H1 (cell line): ENCODE results near the gene HOXB7. TPM values are rescaled to one million over a fixed set of nuclear protein-coding genes. Genes with fewer than 3 reads are reported as not detected.

ENCODE experiments used
- CTCF ChIA-PET: fragments of 300-600 bp; sonication (Branson Sonifier 250); formaldehyde crosslinking; loops from one replicate; lab custom pipeline; 2021; ENCODE audit not compliant: partially characterized antibody; lab: Charles Lee
- POLR2A ChIA-PET: fragments of 300-600 bp; sonication (Branson Sonifier 250); formaldehyde crosslinking; loops from one replicate; lab custom pipeline; 2021; ENCODE audit warnings: inconsistent platforms; ENCODE audit not compliant: partially characterized antibody; lab: Charles Lee
- DNase-seq, 2 experiments: peaks; one replicate each; pipeline versions ENCODE4 v3.0.0 to v3.0.0-alpha.2; 2010 to 2022; ENCODE audit warnings: low spot score in 2 of 2, low read depth in 1 of 2, mixed read lengths in 1 of 2
- FAIRE-seq: peaks from 2 replicates; lab custom pipeline; 2011; peaks lifted over from hg19 to GRCh38; lab: Jason Lieb, UNC
- H2AFZ ChIP-seq: 2 replicates; pipeline ENCODE4 v1.8.1; 2012; ENCODE audit warnings: low read length, inconsistent platforms
- H2AK5ac ChIP-seq: 2 replicates; pipeline ENCODE4 v1.6.1; 2013; ENCODE audit warnings: low read depth, low read length
- H2BK120ac ChIP-seq: replicated peaks from 2 replicates; pipeline ENCODE3; 2013; ENCODE audit warnings: low read depth, low read length, inconsistent platforms
- H2BK12ac ChIP-seq: 2 replicates; pipeline ENCODE4 v1.6.1; 2013; ENCODE audit warnings: low read depth, low read length
- H2BK15ac ChIP-seq: 2 replicates; pipeline ENCODE4 v1.6.1; 2013; ENCODE audit warnings: low read length
- H2BK20ac ChIP-seq: 2 replicates; pipeline ENCODE4 v1.6.1; 2013; ENCODE audit warnings: low read length
- H2BK5ac ChIP-seq: 2 replicates; pipeline ENCODE4 v1.6.1; 2013; ENCODE audit warnings: low read depth, low read length
- H3K14ac ChIP-seq: 2 replicates; pipeline ENCODE4 v1.6.1; 2013; ENCODE audit warnings: inconsistent platforms; ENCODE audit not compliant: insufficient read length
- H3K18ac ChIP-seq: 2 replicates; pipeline ENCODE4 v1.6.1; 2013; ENCODE audit warnings: low read length; ENCODE audit errors: extremely low read depth
- H3K23ac ChIP-seq: 2 replicates; pipeline ENCODE4 v1.6.1; 2013; ENCODE audit warnings: inconsistent platforms; ENCODE audit not compliant: insufficient read length
- H3K23me2 ChIP-seq: 2 replicates; pipeline ENCODE4 v1.6.1; 2013; ENCODE audit warnings: low read depth, low read length
- H3K27ac ChIP-seq: 2 replicates; pipeline ENCODE4 v1.6.1; 2011; ENCODE audit warnings: low read depth, low read length, inconsistent platforms
- H3K27me3 ChIP-seq, 4 experiments: replicated peaks in 1 of 4; 1 replicate in 1 of 4; 2 replicates in 3 of 4; pipeline versions ENCODE4 v1.6.1 to v1.8.1; 2011 to 2013; ENCODE audit warnings: low read length in 3 of 4, mild to moderate bottlenecking in 3 of 4, inconsistent platforms in 2 of 4, mixed read lengths in 2 of 4, moderate library complexity in 1 of 4; ENCODE audit not compliant: control insufficient read depth in 3 of 4, insufficient read depth in 3 of 4; ENCODE audit errors: extremely low read depth in 1 of 4
- H3K36me3 ChIP-seq, 4 experiments: 2 replicates each; pipeline versions ENCODE4 v1.6.1 to v1.8.1; 2011 to 2013; ENCODE audit warnings: mild to moderate bottlenecking in 4 of 4, low read length in 3 of 4, moderate library complexity in 2 of 4, control low read depth in 1 of 4, inconsistent platforms in 1 of 4; ENCODE audit not compliant: insufficient read depth in 4 of 4, control insufficient read depth in 2 of 4
- H3K4ac ChIP-seq: replicated peaks from 2 replicates; pipeline ENCODE3; 2013; ENCODE audit warnings: low read length, low read depth, mixed read lengths, inconsistent platforms; ENCODE audit not compliant: insufficient read length
- H3K4me1 ChIP-seq, 4 experiments: replicated peaks in 1 of 4; 1 replicate in 1 of 4; 2 replicates in 3 of 4; pipeline versions ENCODE4 v1.6.1 to v1.8.1; 2011 to 2013; ENCODE audit warnings: low read length in 3 of 4, inconsistent platforms in 2 of 4, mixed read lengths in 1 of 4; ENCODE audit not compliant: insufficient read depth in 4 of 4, control insufficient read depth in 3 of 4
- H3K4me2 ChIP-seq, 2 experiments: 2 replicates each; pipeline versions ENCODE4 v1.6.1 to v1.8.1; 2011 to 2013; ENCODE audit warnings: low read depth in 2 of 2, low read length in 2 of 2, control low read depth in 1 of 2, inconsistent platforms in 1 of 2, mild to moderate bottlenecking in 1 of 2; ENCODE audit not compliant: insufficient read depth in 1 of 2
- H3K4me3 ChIP-seq, 4 experiments: fragments of 200-600, 300-600 bp in 1 of 4; sonication (generic), shearing (Covaris generic), sonication (Bioruptor Twin) in 1 of 4; 2 replicates each; pipeline versions ENCODE4 v1.5.1 to v1.8.1; 2011 to 2016; ENCODE audit warnings: low read length in 4 of 4, low read depth in 3 of 4, control low read depth in 2 of 4, inconsistent platforms in 2 of 4, mild to moderate bottlenecking in 2 of 4, mixed read lengths in 1 of 4, moderate library complexity in 1 of 4; ENCODE audit not compliant: insufficient read depth in 2 of 4; ENCODE audit errors: extremely low read depth in 1 of 4
- H3K56ac ChIP-seq: replicated peaks from 2 replicates; pipeline ENCODE3; 2013; ENCODE audit warnings: low read depth, mild to moderate bottlenecking, mixed read lengths, low read length, inconsistent platforms; ENCODE audit not compliant: insufficient read length
- H3K79me1 ChIP-seq: 2 replicates; pipeline ENCODE4 v1.6.1; 2013; ENCODE audit warnings: low read depth, low read length, control low read depth
- H3K79me2 ChIP-seq, 2 experiments: 2 replicates each; pipeline versions ENCODE4 v1.6.1 to v1.8.1; 2012 to 2013; ENCODE audit warnings: low read length in 2 of 2, mild to moderate bottlenecking in 2 of 2, inconsistent platforms in 1 of 2; ENCODE audit not compliant: insufficient read depth in 2 of 2, control insufficient read depth in 1 of 2
- H3K9ac ChIP-seq, 4 experiments: replicated peaks in 1 of 4; 1 replicate in 1 of 4; 2 replicates in 3 of 4; pipeline versions ENCODE4 v1.6.1 to v1.8.1; 2011 to 2013; ENCODE audit warnings: low read depth in 3 of 4, low read length in 3 of 4, control low read depth in 2 of 4, mild to moderate bottlenecking in 2 of 4, moderate library complexity in 2 of 4, inconsistent platforms in 1 of 4; ENCODE audit errors: extremely low read depth in 1 of 4
- H3K9me3 ChIP-seq, 2 experiments: 2 replicates each; pipeline versions ENCODE4 v1.6.1 to v1.8.1; 2012 to 2013; ENCODE audit warnings: mild to moderate bottlenecking in 2 of 2, moderate library complexity in 2 of 2, control low read depth in 1 of 2, inconsistent platforms in 1 of 2, low read depth in 1 of 2, low read length in 1 of 2, mixed read lengths in 1 of 2; ENCODE audit not compliant: insufficient read depth in 2 of 2
- H4K20me1 ChIP-seq, 2 experiments: replicated peaks in 1 of 2; 2 replicates each; pipeline versions ENCODE3 to v1.8.1; 2011 to 2013; ENCODE audit warnings: inconsistent platforms in 2 of 2, low read length in 2 of 2, mild to moderate bottlenecking in 1 of 2; ENCODE audit not compliant: insufficient read depth in 2 of 2, control insufficient read depth in 1 of 2
- H4K5ac ChIP-seq: 2 replicates; pipeline ENCODE4 v1.6.1; 2013; ENCODE audit warnings: low read length, low read depth, mixed read lengths, inconsistent platforms; ENCODE audit not compliant: insufficient read length
- H4K8ac ChIP-seq: 2 replicates; pipeline ENCODE4 v1.8.0; 2013; ENCODE audit warnings: mild to moderate bottlenecking, moderate library complexity, low read length, inconsistent platforms; ENCODE audit not compliant: insufficient read depth; ENCODE audit errors: extremely low read depth
- H4K91ac ChIP-seq: replicated peaks from 2 replicates; pipeline ENCODE3; 2013; ENCODE audit warnings: low read length, mixed read lengths, inconsistent platforms; ENCODE audit not compliant: insufficient read length
- CREB1 ChIP-seq: IDR thresholded peaks from 2 replicates; pipeline ENCODE4 v1.6.1; 2012; ENCODE audit warnings: inconsistent platforms
- EZH2 ChIP-seq: fragments of 200-600 bp; sonication (generic); IDR thresholded peaks from 2 replicates; pipeline ENCODE4 v1.7.1; 2012; ENCODE audit warnings: low read depth, mild to moderate bottlenecking, moderate library complexity, low read length, inconsistent platforms; ENCODE audit not compliant: severe bottlenecking
- RNF2 ChIP-seq: fragments of 200-900, 300-1000 bp; sonication (generic); IDR thresholded peaks from 2 replicates; pipeline ENCODE4 v1.7.1; 2016; ENCODE audit warnings: borderline replicate concordance, low read depth, mild to moderate bottlenecking, antibody characterized with exemption, low read length; ENCODE audit not compliant: poor library complexity, severe bottlenecking; ENCODE audit errors: missing control alignments
- SUZ12 ChIP-seq: fragments of 200-600 bp; sonication (generic); IDR thresholded peaks from 2 replicates; pipeline ENCODE4 v1.6.1; 2012; ENCODE audit warnings: mild to moderate bottlenecking, inconsistent platforms, low read length, moderate library complexity, mixed read lengths
- WGBS, 2 experiments: shearing (Covaris generic) in 1 of 2; methylation state at CpG; one replicate each; pipeline versions ENCODE4 v1.1.6 to v1.1.7; 2013 to 2015; ENCODE audit warnings: low lambda C conversion rate in 2 of 2, mixed read lengths in 2 of 2, inconsistent platforms in 1 of 2, low coverage in 1 of 2, missing lambda C conversion rate in 1 of 2; ENCODE audit not compliant: insufficient replicate concordance in 2 of 2, insufficient coverage in 1 of 2, insufficient read length in 1 of 2; ENCODE audit errors: extremely low coverage in 1 of 2, missing lambda C conversion rate in 1 of 2; 5-methylcytosine and 5-hydroxymethylcytosine counted together
- polyA plus RNA-seq, 7 experiments: library from polyadenylated mRNA; depleted of rRNA in 3 of 7; stranded (reverse) in 5 of 7; unstranded in 2 of 7; fragments of >200 nt in 5 of 7; fragments of 200-250 nt in 2 of 7; gene quantifications; 1 replicate in 5 of 7; 2 replicates in 1 of 7; 4 replicates in 1 of 7; pipeline versions ENCODE4 v1.2.1 to v1.2.3, GENCODE V29; 2011 to 2013; ENCODE audit warnings: missing spikeins in 2 of 7, mixed read lengths in 2 of 7
- total RNA-seq: library from RNA; stranded (reverse); fragmentation: NEBNext Ultra II Directional; extraction: Animal tissue kit (Norgen Biotek cat#: 25700); gene quantifications from 2 replicates; pipeline ENCODE4 v1.2.1, GENCODE V29; 2021

HOXB7 gene
- total and polyA plus RNA-seq, 2 of the 8 experiments (the other 6 are each of a cell fraction or from before 2014, with no cell fraction given) = not detected

- POLR2A ChIA-PET = interaction anchor here (1.3 kb wide), 1 partner anchor 259 kb away, joined by 3 read pairs; no protein-coding TSS in a partner anchor
- Histone ChIP-seq H3K79me2 (no peaks in the 10 kb centered on the region), H3K36me3 (peaks cover 0 to 3% (median 0%) of the 10 kb centered on the region in 4 experiments; a peak in 1 of 8 replicates), H3K27ac (no peak overlapping the region), H3K23me2 (no peaks in the 10 kb centered on the region; the same call in 1 of the 2 replicates), H3K4me2 (no peak overlapping the region), H3K14ac (no peak overlapping the region), H4K20me1 (peaks cover 32 to 37% of the 10 kb centered on the region in 2 experiments), H3K18ac (no peak overlapping the region), H2BK20ac (no peak overlapping the region), H4K8ac (no peak overlapping the region), H4K5ac (no peak overlapping the region), H3K56ac (no peak overlapping the region), H3K4ac (no peak overlapping the region), H3K27me3 (peaks cover 95 to 100% (median 99%) of the 10 kb centered on the region in 4 experiments), H3K9me3 (no peaks in the 10 kb centered on the region; a peak in 1 of 4 replicates), H2BK15ac (no peak overlapping the region), H3K4me1 (peaks cover 0 to 11% (median 3%) of the 10 kb centered on the region in 4 experiments; a peak in 5 of 7 replicates), H2BK120ac (no peak overlapping the region), H4K91ac (no peak overlapping the region), H2BK5ac (no peak overlapping the region), H2AK5ac (no peak overlapping the region), H2BK12ac (no peak overlapping the region), H2AFZ (no peak overlapping the region), H3K23ac (no peak overlapping the region), H3K9ac (no peak overlapping the region), H3K4me3 (no peak overlapping the region), H3K79me1 (no peaks in the 10 kb centered on the region)
- CTCF ChIA-PET = interaction anchor here (0.6 to 7.0 kb wide), 40 partner anchors 20 to 422 kb away, joined by 3 to 53 read pairs (median 5); partner anchors contain the start of genes HOXB1 and HOXB9
- WGBS, 2 experiments = 21% methylated on average over 12 of the region's 14 CpGs; no CpG with 5 or more reads in 1 of the 2 experiments
- FAIRE-seq = no peak
- no peak for DNase-seq
- TF ChIP-seq RNF2 = peak; percentile 53
- TF ChIP-seq CREB1 = no peak
- peak; percentile 91; the same call in 1 of the 2 replicates for TF ChIP-seq SUZ12
- peak; percentile 94 for TF ChIP-seq EZH2
These were observed 18.2 kb downstream of the HOXB7 start for GRCh38 chr17:48592577-48592976.
